ENCODE results near the gene CHD9.
"Not testable (repeated sequence)": the region's sequence is repeated elsewhere in the genome, so short reads cannot be mapped to it uniquely, and the experiment has no call there.

Gene CHD9

GRCh38 chr16:53211253-53211652 is 156.5 kb downstream of the CHD9 start:
- no peak for DNase-seq

- no peak for DNase-seq
Observed at GRCh38 chr16:53212893-53213223, 158.1 kb downstream of the CHD9 start.

GRCh38 chr16:53213542-53213941 is 158.8 kb downstream of the CHD9 start:
- DNase-seq = no peak

GRCh38 chr16:53216798-53217197 is 162.0 kb downstream of the CHD9 start:
- no peak for DNase-seq

- DNase-seq = no peak
Observed at GRCh38 chr16:53219371-53219770, 164.6 kb downstream of the CHD9 start.

- DNase-seq = no peak
Observed at GRCh38 chr16:53219795-53220454, 165.1 kb downstream of the CHD9 start.

- DNase-seq = no peak
Observed at GRCh38 chr16:53220585-53220984, 165.8 kb downstream of the CHD9 start.

- no peak for DNase-seq
Observed at GRCh38 chr16:53224951-53225533, 170.3 kb downstream of the CHD9 start.

GRCh38 chr16:53232826-53233529 is 178.2 kb downstream of the CHD9 start:
- no peak for DNase-seq

GRCh38 chr16:53234836-53235235 is 180.0 kb downstream of the CHD9 start:
- no peak for DNase-seq

GRCh38 chr16:53235851-53236250 is 181.1 kb downstream of the CHD9 start:
- DNase-seq = no peak

GRCh38 chr16:53249331-53249730 is 194.5 kb downstream of the CHD9 start:
- DNase-seq = no peak

GRCh38 chr16:53257001-53257400 is 202.2 kb downstream of the CHD9 start:
- DNase-seq = no peak

- DNase-seq = no peak
Observed at GRCh38 chr16:53258809-53259208, 204.0 kb downstream of the CHD9 start.

GRCh38 chr16:53261276-53261675 is 206.5 kb downstream of the CHD9 start:
- no peak for DNase-seq

GRCh38 chr16:53262645-53263044 is 207.9 kb downstream of the CHD9 start:
- DNase-seq = no peak

GRCh38 chr16:53266156-53266555 is 211.4 kb downstream of the CHD9 start:
- DNase-seq = no peak

GRCh38 chr16:53278498-53278897 is 223.7 kb downstream of the CHD9 start:
- not testable (repeated sequence) for DNase-seq

- no peak for DNase-seq
Observed at GRCh38 chr16:53281280-53281679, 226.5 kb downstream of the CHD9 start.

- DNase-seq = no peak
Observed at GRCh38 chr16:53281859-53282258, 227.1 kb downstream of the CHD9 start.

GRCh38 chr16:53282328-53282727 is 227.5 kb downstream of the CHD9 start:
- DNase-seq = no peak

- DNase-seq = no peak
Observed at GRCh38 chr16:53282975-53283946, 228.5 kb downstream of the CHD9 start.

- no peak for DNase-seq
Observed at GRCh38 chr16:53285236-53285635, 230.4 kb downstream of the CHD9 start.
